Measurements from ENCODE around the gene ZNF554.

GRCh38 chr19:2775556-2776430 lies 43.9 kb upstream of the ZNF554 start:
- no peak for TF ChIP-seq CTCF (IDR thresholded peaks at IDR 0.05)
- TF ChIP-seq POLR2A (IDR thresholded peaks at IDR 0.05) = no peak
